H1 (cell line): Measurements from ENCODE around the gene BDKRB1. TPM values are rescaled to one million over a fixed set of nuclear protein-coding genes. Genes with fewer than 3 reads are reported as not detected.

Source experiments
- ASH2L ChIP-seq: fragments of 200-600, 300-600 bp; sonication (generic); IDR thresholded peaks from one replicate; pipeline ENCODE4 v1.7.1; 2017; ENCODE audit warnings: low read length
- FOSL1 ChIP-seq: IDR thresholded peaks from 2 replicates; pipeline ENCODE4 v1.6.1; 2011; ENCODE audit warnings: mild to moderate bottlenecking, low read depth, low read length, moderate library complexity; ENCODE audit not compliant: insufficient read depth
- HDAC2 ChIP-seq, 2 experiments: fragments of 300-600 bp in 1 of 2; sonication (generic) in 1 of 2; IDR thresholded peaks; 2 replicates each; pipeline ENCODE4 v1.6.1; 2011 to 2012; ENCODE audit warnings: low read depth in 2 of 2, low read length in 2 of 2, mild to moderate bottlenecking in 2 of 2, moderate library complexity in 2 of 2, borderline replicate concordance in 1 of 2, inconsistent platforms in 1 of 2
- POLR2AphosphoS5 ChIP-seq: IDR thresholded peaks from 2 replicates; pipeline ENCODE4 v1.6.1; 2011; ENCODE audit warnings: low read depth, low read length
- SP1 ChIP-seq: IDR thresholded peaks from 2 replicates; pipeline ENCODE4 v1.6.1; 2011; ENCODE audit warnings: low read depth, low read length
- polyA plus RNA-seq, 7 experiments: library from polyadenylated mRNA; depleted of rRNA in 3 of 7; stranded (reverse) in 5 of 7; unstranded in 2 of 7; fragments of >200 nt in 5 of 7; fragments of 200-250 nt in 2 of 7; gene quantifications; 1 replicate in 5 of 7; 2 replicates in 1 of 7; 4 replicates in 1 of 7; pipeline versions ENCODE4 v1.2.1 to v1.2.3, GENCODE V29; 2011 to 2013; ENCODE audit warnings: missing spikeins in 2 of 7, mixed read lengths in 2 of 7
- total RNA-seq: library from RNA; stranded (reverse); fragmentation: NEBNext Ultra II Directional; extraction: Animal tissue kit (Norgen Biotek cat#: 25700); gene quantifications from 2 replicates; pipeline ENCODE4 v1.2.1, GENCODE V29; 2021
- TF ChIP-seq, protein P1 (sequence below): fragments of 300-600 bp; sonication (generic); IDR thresholded peaks from 2 replicates; pipeline ENCODE4 v1.7.1; 2012; ENCODE audit warnings: low read length, moderate library complexity, mild to moderate bottlenecking, inconsistent platforms; ENCODE audit not compliant: insufficient replicate concordance
- TF ChIP-seq, protein P2 (sequence below): IDR thresholded peaks from 2 replicates; pipeline ENCODE4 v1.6.1; 2012; ENCODE audit warnings: inconsistent platforms

BDKRB1 gene
- total and polyA plus RNA-seq, 2 of the 8 experiments (the other 6 are each of a cell fraction or from before 2014, with no cell fraction given): 0.27 TPM; not detected in 1

DNA sequence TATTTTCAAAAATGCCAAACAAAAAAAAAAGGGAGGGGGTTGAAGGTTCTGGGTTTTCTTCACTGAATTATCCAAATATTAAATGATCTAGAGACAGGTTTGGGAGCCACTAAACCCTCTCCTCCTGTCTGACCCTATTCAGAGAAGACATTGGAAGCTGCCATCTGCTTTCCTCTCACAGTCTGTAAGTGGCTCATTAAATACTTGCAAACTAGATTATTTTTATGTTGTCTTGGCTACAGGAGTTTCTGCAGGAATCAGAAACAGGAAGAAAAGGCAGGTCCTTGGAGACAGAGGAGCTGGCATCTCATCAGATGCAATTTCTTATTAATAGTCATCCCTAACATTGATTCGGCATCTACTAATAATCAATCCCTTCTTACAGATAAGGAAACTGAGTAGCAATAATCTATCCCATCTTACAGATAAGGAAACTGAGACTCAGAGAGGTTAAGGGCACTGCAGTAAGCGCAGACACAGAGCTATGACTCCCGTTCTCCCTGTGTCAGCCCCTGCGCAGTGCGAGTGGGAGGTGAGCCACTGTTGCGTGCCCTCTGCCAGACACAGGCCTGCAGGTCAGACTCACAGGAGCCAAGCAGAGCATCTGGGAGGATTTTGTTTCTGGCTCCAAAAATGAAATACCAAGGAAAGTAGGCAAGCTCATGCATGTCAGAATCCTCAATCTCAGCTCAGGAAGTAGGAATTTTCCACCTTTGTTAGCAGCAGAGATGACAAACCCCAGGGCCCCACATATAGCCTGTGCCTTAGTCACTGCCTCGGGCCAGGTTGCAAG, 40.4 kb upstream of the BDKRB1 start (continued):
- TF ChIP-seq, protein P1, sequence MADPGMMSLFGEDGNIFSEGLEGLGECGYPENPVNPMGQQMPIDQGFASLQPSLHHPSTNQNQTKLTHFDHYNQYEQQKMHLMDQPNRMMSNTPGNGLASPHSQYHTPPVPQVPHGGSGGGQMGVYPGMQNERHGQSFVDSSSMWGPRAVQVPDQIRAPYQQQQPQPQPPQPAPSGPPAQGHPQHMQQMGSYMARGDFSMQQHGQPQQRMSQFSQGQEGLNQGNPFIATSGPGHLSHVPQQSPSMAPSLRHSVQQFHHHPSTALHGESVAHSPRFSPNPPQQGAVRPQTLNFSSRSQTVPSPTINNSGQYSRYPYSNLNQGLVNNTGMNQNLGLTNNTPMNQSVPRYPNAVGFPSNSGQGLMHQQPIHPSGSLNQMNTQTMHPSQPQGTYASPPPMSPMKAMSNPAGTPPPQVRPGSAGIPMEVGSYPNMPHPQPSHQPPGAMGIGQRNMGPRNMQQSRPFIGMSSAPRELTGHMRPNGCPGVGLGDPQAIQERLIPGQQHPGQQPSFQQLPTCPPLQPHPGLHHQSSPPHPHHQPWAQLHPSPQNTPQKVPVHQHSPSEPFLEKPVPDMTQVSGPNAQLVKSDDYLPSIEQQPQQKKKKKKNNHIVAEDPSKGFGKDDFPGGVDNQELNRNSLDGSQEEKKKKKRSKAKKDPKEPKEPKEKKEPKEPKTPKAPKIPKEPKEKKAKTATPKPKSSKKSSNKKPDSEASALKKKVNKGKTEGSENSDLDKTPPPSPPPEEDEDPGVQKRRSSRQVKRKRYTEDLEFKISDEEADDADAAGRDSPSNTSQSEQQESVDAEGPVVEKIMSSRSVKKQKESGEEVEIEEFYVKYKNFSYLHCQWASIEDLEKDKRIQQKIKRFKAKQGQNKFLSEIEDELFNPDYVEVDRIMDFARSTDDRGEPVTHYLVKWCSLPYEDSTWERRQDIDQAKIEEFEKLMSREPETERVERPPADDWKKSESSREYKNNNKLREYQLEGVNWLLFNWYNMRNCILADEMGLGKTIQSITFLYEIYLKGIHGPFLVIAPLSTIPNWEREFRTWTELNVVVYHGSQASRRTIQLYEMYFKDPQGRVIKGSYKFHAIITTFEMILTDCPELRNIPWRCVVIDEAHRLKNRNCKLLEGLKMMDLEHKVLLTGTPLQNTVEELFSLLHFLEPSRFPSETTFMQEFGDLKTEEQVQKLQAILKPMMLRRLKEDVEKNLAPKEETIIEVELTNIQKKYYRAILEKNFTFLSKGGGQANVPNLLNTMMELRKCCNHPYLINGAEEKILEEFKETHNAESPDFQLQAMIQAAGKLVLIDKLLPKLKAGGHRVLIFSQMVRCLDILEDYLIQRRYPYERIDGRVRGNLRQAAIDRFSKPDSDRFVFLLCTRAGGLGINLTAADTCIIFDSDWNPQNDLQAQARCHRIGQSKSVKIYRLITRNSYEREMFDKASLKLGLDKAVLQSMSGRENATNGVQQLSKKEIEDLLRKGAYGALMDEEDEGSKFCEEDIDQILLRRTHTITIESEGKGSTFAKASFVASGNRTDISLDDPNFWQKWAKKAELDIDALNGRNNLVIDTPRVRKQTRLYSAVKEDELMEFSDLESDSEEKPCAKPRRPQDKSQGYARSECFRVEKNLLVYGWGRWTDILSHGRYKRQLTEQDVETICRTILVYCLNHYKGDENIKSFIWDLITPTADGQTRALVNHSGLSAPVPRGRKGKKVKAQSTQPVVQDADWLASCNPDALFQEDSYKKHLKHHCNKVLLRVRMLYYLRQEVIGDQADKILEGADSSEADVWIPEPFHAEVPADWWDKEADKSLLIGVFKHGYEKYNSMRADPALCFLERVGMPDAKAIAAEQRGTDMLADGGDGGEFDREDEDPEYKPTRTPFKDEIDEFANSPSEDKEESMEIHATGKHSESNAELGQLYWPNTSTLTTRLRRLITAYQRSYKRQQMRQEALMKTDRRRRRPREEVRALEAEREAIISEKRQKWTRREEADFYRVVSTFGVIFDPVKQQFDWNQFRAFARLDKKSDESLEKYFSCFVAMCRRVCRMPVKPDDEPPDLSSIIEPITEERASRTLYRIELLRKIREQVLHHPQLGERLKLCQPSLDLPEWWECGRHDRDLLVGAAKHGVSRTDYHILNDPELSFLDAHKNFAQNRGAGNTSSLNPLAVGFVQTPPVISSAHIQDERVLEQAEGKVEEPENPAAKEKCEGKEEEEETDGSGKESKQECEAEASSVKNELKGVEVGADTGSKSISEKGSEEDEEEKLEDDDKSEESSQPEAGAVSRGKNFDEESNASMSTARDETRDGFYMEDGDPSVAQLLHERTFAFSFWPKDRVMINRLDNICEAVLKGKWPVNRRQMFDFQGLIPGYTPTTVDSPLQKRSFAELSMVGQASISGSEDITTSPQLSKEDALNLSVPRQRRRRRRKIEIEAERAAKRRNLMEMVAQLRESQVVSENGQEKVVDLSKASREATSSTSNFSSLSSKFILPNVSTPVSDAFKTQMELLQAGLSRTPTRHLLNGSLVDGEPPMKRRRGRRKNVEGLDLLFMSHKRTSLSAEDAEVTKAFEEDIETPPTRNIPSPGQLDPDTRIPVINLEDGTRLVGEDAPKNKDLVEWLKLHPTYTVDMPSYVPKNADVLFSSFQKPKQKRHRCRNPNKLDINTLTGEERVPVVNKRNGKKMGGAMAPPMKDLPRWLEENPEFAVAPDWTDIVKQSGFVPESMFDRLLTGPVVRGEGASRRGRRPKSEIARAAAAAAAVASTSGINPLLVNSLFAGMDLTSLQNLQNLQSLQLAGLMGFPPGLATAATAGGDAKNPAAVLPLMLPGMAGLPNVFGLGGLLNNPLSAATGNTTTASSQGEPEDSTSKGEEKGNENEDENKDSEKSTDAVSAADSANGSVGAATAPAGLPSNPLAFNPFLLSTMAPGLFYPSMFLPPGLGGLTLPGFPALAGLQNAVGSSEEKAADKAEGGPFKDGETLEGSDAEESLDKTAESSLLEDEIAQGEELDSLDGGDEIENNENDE: no peak
- TF ChIP-seq ASH2L (no peak), HDAC2 (IDR thresholded peaks at IDR 0.05; ENCODE audit: borderline replicate concordance in 1 of 2, low read depth in 2 of 2, low read length in 2 of 2) (no peak), FOSL1 (no peak), SP1 (no peak), POLR2AphosphoS5 (no peak)
- TF ChIP-seq, protein P2, sequence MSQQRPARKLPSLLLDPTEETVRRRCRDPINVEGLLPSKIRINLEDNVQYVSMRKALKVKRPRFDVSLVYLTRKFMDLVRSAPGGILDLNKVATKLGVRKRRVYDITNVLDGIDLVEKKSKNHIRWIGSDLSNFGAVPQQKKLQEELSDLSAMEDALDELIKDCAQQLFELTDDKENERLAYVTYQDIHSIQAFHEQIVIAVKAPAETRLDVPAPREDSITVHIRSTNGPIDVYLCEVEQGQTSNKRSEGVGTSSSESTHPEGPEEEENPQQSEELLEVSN: no peak
